Coronary artery (tissue), 2 donors: Measurements from ENCODE around the gene ZNF816.
"Not testable (repeated sequence)": the region's sequence is repeated elsewhere in the genome, so short reads cannot be mapped to it uniquely, and the experiment has no call there.

Experiments
- DNase-seq: peaks from one replicate; pipeline ENCODE4 v3.0.0-alpha.2; 2017; ENCODE audit warnings: low spot score
- H3K27ac ChIP-seq, 2 donors: fragments of 200-600 bp; sonication (generic); one replicate each; pipeline ENCODE4 v1.5.1; 2016 to 2019
- H3K4me3 ChIP-seq: fragments of 200-600 bp; sonication (generic); 2 replicates; pipeline ENCODE4 v1.5.1; 2016; ENCODE audit warnings: mild to moderate bottlenecking, moderate library complexity
- TF ChIP-seq, protein P1 (sequence below): fragments of 200-600 bp; sonication (generic); IDR thresholded peaks from one replicate; pipeline ENCODE4 v1.5.1; 2019; ENCODE audit warnings: antibody characterized with exemption

The ZNF816 gene

GRCh38 chr19:52941941-52942385 is 20.7 kb downstream of the ZNF816 start:
- TF ChIP-seq, protein P1, sequence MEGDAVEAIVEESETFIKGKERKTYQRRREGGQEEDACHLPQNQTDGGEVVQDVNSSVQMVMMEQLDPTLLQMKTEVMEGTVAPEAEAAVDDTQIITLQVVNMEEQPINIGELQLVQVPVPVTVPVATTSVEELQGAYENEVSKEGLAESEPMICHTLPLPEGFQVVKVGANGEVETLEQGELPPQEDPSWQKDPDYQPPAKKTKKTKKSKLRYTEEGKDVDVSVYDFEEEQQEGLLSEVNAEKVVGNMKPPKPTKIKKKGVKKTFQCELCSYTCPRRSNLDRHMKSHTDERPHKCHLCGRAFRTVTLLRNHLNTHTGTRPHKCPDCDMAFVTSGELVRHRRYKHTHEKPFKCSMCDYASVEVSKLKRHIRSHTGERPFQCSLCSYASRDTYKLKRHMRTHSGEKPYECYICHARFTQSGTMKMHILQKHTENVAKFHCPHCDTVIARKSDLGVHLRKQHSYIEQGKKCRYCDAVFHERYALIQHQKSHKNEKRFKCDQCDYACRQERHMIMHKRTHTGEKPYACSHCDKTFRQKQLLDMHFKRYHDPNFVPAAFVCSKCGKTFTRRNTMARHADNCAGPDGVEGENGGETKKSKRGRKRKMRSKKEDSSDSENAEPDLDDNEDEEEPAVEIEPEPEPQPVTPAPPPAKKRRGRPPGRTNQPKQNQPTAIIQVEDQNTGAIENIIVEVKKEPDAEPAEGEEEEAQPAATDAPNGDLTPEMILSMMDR = no peak

GRCh38 chr19:52941523-52941922 is 21.2 kb downstream of the ZNF816 start:
- not testable (repeated sequence) for H3K27ac ChIP-seq, DNase-seq
- H3K4me3 ChIP-seq = peak overlapping the region; percentile 78

More at GRCh38 chr19:52941941-52942385, 20.7 kb downstream of the ZNF816 start:
- no peak for DNase-seq
- peak overlapping the region; percentile 78 for H3K4me3 ChIP-seq
- H3K27ac ChIP-seq = peak overlapping the region; percentile 72 to 80

DNA sequence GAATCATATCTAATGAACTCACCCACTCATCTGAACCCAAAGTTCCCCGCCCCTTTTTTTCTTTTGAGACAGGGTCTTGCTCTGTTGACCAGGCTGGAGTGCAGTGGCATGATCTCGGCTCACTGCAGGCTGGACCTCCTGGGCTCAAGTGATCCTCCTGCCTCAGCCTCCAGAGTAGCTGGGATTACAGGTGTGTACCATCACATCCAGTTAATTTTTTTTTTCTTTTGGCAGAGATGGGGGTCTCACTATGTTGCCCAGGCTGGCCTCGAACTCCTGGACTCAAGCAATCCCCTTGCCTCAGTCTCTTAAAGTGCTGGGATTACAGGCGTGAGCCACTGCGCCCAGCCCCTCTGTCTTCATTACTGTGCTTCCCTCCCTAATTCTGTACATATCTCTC is 21.8 kb downstream of the ZNF816 start:
- not testable (repeated sequence) for H3K27ac ChIP-seq, H3K4me3 ChIP-seq, DNase-seq

GRCh38 chr19:52938761-52939160 is 23.9 kb downstream of the ZNF816 start:
- no peak for DNase-seq
- TF ChIP-seq, protein P1 = no peak
- no peak overlapping the region for H3K4me3 ChIP-seq
- H3K27ac ChIP-seq = no peak overlapping the region

- H3K4me3 ChIP-seq = no peak overlapping the region
- TF ChIP-seq, protein P1 = no peak
- no peak for DNase-seq
- H3K27ac ChIP-seq = no peak overlapping the region
Measured at GRCh38 chr19:52936954-52937325, 25.7 kb downstream of the ZNF816 start.

DNA sequence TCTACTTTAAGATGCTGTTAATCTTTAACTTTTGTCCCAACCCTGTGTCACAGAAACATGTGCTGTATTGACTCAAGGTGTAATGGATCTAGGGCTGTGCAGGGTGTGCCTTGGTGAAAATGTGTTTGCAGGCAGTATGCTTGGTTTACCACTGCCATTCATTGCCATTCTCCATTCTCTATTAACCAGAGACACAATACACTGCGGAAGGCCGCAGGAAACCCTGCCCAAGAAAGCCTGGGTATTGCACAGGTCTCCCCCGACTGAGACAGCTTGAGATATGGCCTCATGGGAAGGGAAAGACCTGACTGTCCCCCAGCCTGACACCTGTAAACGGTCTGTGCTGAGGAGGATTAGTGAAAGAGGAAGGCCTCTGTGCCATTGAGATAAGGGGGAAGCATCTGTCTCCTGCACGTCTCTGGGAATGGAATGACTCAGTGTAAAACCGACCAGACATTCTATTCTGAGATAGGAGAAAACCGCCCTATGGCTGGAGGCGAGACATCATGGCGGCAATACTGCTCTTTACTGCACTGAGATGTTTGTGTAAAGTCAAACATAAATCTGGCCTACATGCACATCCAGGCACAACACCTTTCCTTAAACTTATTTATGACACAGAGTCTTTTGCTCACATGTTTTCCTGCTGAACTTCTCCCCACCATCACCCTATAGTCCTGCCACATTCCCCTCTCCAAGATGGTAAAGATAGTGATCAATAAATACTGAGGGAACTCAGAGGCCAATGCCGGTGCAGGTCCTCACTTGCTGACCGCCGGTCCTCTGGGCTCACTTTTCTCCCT is 26.3 kb downstream of the ZNF816 start:
- Histone ChIP-seq H3K27ac (no peak overlapping the region), H3K4me3 (no peak overlapping the region)
- TF ChIP-seq, protein P1 = no peak
- DNase-seq = no peak

DNA sequence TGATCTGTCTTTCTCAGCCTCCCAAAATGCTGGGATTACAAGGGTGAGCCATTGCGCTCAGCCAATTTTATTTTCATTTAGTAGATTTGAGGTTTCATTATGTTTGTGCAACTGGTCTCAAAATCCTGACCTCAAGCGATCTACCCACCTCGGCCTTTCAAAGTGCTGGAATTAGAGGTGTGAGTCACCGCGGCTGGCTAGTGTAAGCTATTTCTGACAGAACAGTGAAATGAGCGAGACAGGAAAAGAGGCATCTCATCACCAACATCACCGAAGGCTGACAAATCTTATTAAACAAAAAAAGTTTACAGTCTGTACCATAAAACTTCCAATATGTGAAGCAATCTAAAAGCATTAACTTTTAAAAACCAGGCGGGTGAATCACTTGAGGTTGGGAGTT is 27.2 kb downstream of the ZNF816 start:
- DNase-seq = no peak
- H3K27ac ChIP-seq = no peak overlapping the region
- TF ChIP-seq, protein P1 = no peak

GRCh38 chr19:52924641-52925040 is 38.0 kb downstream of the ZNF816 start:
- DNase-seq, H3K27ac ChIP-seq, H3K4me3 ChIP-seq: not testable (repeated sequence)

More for the DNA sequence above, 27.2 kb downstream of the ZNF816 start:
- H3K4me3 ChIP-seq = no peak overlapping the region
